ENCODE results near the gene FMNL3.
"Not testable (repeated sequence)": the region's sequence is repeated elsewhere in the genome, so short reads cannot be mapped to it uniquely, and the experiment has no call there.

- not testable (repeated sequence) for TF ChIP-seq POLR2A, CTCF (IDR thresholded peaks at IDR 0.05)
These were observed 6.7 kb upstream of the FMNL3 start for GRCh38 chr12:49713952-49714351.
